ENCODE measurements around the gene CYP3A7. TPM values are rescaled to one million over a fixed set of nuclear protein-coding genes. Genes with fewer than 3 reads are reported as not detected.

The CYP3A7 gene
- not detected in 2 replicates for total RNA-seq

DNA sequence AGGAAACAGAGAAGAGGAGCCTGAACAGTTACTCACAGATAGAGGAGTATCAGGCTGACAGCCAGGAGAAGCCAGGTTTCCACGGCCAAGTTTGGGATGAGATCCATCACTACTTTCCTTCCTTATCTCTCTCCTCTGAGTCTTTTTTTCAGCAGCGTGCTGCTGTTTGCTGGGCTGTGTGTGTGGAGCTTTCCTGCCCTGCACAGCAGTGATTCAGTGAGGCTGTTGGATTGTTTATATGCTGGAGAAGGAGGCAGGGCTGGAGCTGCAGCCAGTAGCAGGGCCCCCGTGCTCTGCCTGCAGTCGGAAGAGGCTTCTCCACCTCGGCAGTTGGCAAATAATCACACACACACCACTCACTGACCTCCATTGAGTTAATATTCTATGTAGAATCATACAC lies at the start of gene CYP3A7:
Gene CYP3A7, minus strand, starts transcription at position 210 of the 400 bp plus-strand sequence. Its CDS starts 103 bp downstream, at position 107.

DNA sequence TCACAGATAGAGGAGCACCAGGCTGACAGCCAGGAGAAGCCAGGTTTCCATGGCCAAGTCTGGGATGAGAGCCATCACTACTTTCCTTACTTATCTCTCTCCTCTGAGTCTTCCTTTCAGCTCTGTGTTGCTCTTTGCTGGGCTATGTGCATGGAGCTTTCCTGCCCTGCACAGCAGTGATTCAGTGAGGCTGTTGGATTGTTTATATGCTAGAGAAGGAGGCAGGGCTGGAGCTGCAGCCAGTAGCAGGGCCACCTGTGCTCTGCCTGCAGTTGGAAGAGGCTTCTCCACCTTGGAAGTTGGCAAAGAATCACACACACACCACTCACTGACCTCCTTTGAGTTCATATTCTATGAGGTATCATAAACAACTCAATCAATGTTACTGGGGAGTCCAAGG lies 49.0 kb upstream of the CYP3A7 start, which contains the start of gene CYP3A4:
Gene CYP3A4, minus strand, starts transcription at position 178 of the 400 bp plus-strand sequence. Its CDS starts 103 bp downstream, at position 75.

GRCh38 chr7:99679400-99680191 lies 55.4 kb downstream of the CYP3A7 start, which contains the start of gene CYP3A5:
Gene CYP3A5, minus strand, starts transcription at chr7:99679996. Its CDS starts 100 bp downstream, at chr7:99679896.

Other genes with a start within 250 kb of the CYP3A7 start
- gene ZNF394, start 234.9 kb downstream of the CYP3A7 start, total RNA-seq, result 30.2 and 36.2 TPM in 2 replicates
- 11.5 and 11.8 TPM in 2 replicates for gene ZKSCAN5, start 230.5 kb downstream of the CYP3A7 start, total RNA-seq
- 7.0 and 7.7 TPM in 2 replicates for gene FAM200A, start 183.1 kb downstream of the CYP3A7 start, total RNA-seq
- 45.1 and 46.8 TPM in 2 replicates for gene ZNF655, start 176.6 kb downstream of the CYP3A7 start, total RNA-seq
- gene TMEM225B, start 136.9 kb downstream of the CYP3A7 start, total RNA-seq, result under 0.01 and 0.85 TPM in 2 replicates
- gene ZSCAN25, start 118.2 kb downstream of the CYP3A7 start, total RNA-seq, result 7.3 and 10.2 TPM in 2 replicates
- under 0.01 TPM in 1 of 2 replicates, not detected in the other for gene CYP3A5, start 55.2 kb downstream of the CYP3A7 start, total RNA-seq
- gene CYP3A4, start 49.0 kb upstream of the CYP3A7 start, total RNA-seq, result not detected in 2 replicates
- gene CYP3A43, start 92.8 kb upstream of the CYP3A7 start, total RNA-seq, result not detected in 2 replicates
- gene OR2AE1, start 141.8 kb upstream of the CYP3A7 start, total RNA-seq, result under 0.01 and 0.28 TPM in 2 replicates
- gene TRIM4, start 184.3 kb upstream of the CYP3A7 start, total RNA-seq, result 16.7 and 22.8 TPM in 2 replicates
- 0.19 and 0.28 TPM in 2 replicates for gene GJC3, start 194.4 kb upstream of the CYP3A7 start, total RNA-seq
- gene AZGP1, start 240.8 kb upstream of the CYP3A7 start, total RNA-seq, result not detected in 2 replicates

All from regular cardiac myocyte (primary cell).